Mesendoderm (in vitro differentiated cells): ENCODE results near the gene DFFB.

Experiments used
- DNase-seq: peaks from one replicate; pipeline ENCODE4 v3.0.0; 2013
- H2AK5ac ChIP-seq: 2 replicates; pipeline ENCODE4 v1.6.1; 2013; ENCODE audit warnings: low read length, inconsistent platforms
- H2BK120ac ChIP-seq: 2 replicates; pipeline ENCODE4 v1.6.1; 2013; ENCODE audit warnings: low read depth, mild to moderate bottlenecking, low read length, moderate library complexity, mixed read lengths
- H2BK15ac ChIP-seq: replicated peaks from 2 replicates; pipeline ENCODE4 v1.6.1; 2013; ENCODE audit warnings: low read depth, mild to moderate bottlenecking, moderate library complexity
- H2BK5ac ChIP-seq: 2 replicates; pipeline ENCODE4 v1.6.1; 2013; ENCODE audit warnings: low read length, inconsistent platforms
- H3K18ac ChIP-seq: 2 replicates; pipeline ENCODE4 v1.6.1; 2013; ENCODE audit warnings: mild to moderate bottlenecking, low read length, mixed read lengths
- H3K23ac ChIP-seq: one replicate; pipeline ENCODE4 v1.6.1; 2013; ENCODE audit warnings: low read length
- H3K27ac ChIP-seq: 2 replicates; pipeline ENCODE4 v1.5.1; 2013; ENCODE audit warnings: low read depth, mild to moderate bottlenecking, inconsistent platforms, low read length, moderate library complexity
- H3K27me3 ChIP-seq: 2 replicates; pipeline ENCODE4 v1.6.1; 2013; ENCODE audit warnings: low read length, control low read depth, mild to moderate bottlenecking, inconsistent platforms; ENCODE audit not compliant: insufficient read depth, poor library complexity
- H3K36me3 ChIP-seq: 2 replicates; pipeline ENCODE4 v1.6.1; 2013; ENCODE audit warnings: low read length, inconsistent platforms; ENCODE audit not compliant: control insufficient read depth, insufficient read depth
- H3K4ac ChIP-seq: one replicate; pipeline ENCODE4 v1.6.1; 2013; ENCODE audit warnings: low read depth, mild to moderate bottlenecking, low read length, moderate library complexity
- H3K4me1 ChIP-seq: 2 replicates; pipeline ENCODE4 v1.6.1; 2013; ENCODE audit warnings: low read depth, low read length, inconsistent platforms; ENCODE audit not compliant: control insufficient read depth
- H3K4me2 ChIP-seq: 2 replicates; pipeline ENCODE4 v1.6.1; 2013; ENCODE audit warnings: low read length
- H3K4me3 ChIP-seq: 2 replicates; pipeline ENCODE4 v1.5.1; 2013; ENCODE audit warnings: mild to moderate bottlenecking, low read length
- H3K56ac ChIP-seq: one replicate; pipeline ENCODE4 v1.6.1; 2013; ENCODE audit warnings: low read length
- H3K79me1 ChIP-seq: 2 replicates; pipeline ENCODE4 v1.6.1; 2013; ENCODE audit warnings: low read length, inconsistent platforms
- H3K79me2 ChIP-seq: 2 replicates; pipeline ENCODE4 v1.6.1; 2013; ENCODE audit warnings: mild to moderate bottlenecking, low read length; ENCODE audit not compliant: control insufficient read depth, insufficient read depth
- H3K9ac ChIP-seq: 2 replicates; pipeline ENCODE4 v1.6.1; 2013; ENCODE audit warnings: low read length, inconsistent platforms
- H4K5ac ChIP-seq: one replicate; pipeline ENCODE4 v1.6.1; 2013; ENCODE audit warnings: low read length
- H4K8ac ChIP-seq: one replicate; pipeline ENCODE4 v1.6.1; 2013; ENCODE audit warnings: low read depth, mild to moderate bottlenecking, control low read depth, low read length, moderate library complexity
- WGBS: extraction: QIAGEN DNeasy Blood & Tissue Kit; methylation state at CpG from one replicate; pipeline ENCODE4 v1.1.7; 2013; ENCODE audit warnings: low lambda C conversion rate, missing lambda C conversion rate; ENCODE audit not compliant: insufficient coverage; ENCODE audit errors: extremely low coverage; 5-methylcytosine and 5-hydroxymethylcytosine counted together

The DFFB gene

GRCh38 chr1:3930301-3931006, 73.2 kb downstream of the DFFB start:
- H3K18ac ChIP-seq: no peak overlapping the region
- H3K79me2 ChIP-seq: no peaks in the 10 kb centered on the region
- no peak overlapping the region for H2BK15ac ChIP-seq
- no peak overlapping the region for H2BK5ac ChIP-seq
- no peak overlapping the region for H3K56ac ChIP-seq
- WGBS: no CpG with 5 or more reads among the region's 10 CpGs
- no peak overlapping the region for H3K4me3 ChIP-seq
- H4K5ac ChIP-seq: no peak overlapping the region
- no peak overlapping the region for H3K4ac ChIP-seq
- H3K23ac ChIP-seq: no peak overlapping the region
- DNase-seq: peak; percentile 23
- H3K4me1 ChIP-seq: no peaks in the 10 kb centered on the region
- no peaks in the 10 kb centered on the region for H3K27me3 ChIP-seq
- no peak overlapping the region for H2AK5ac ChIP-seq
- H3K27ac ChIP-seq: no peak overlapping the region
- H3K36me3 ChIP-seq: no peaks in the 10 kb centered on the region
- no peak overlapping the region for H4K8ac ChIP-seq
- no peak overlapping the region for H2BK120ac ChIP-seq
- no peak overlapping the region for H3K9ac ChIP-seq
- no peak overlapping the region for H3K4me2 ChIP-seq
- H3K79me1 ChIP-seq: no peaks in the 10 kb centered on the region

GRCh38 chr1:3931007-3931912, 74.0 kb downstream of the DFFB start:
- no peak overlapping the region for H3K18ac ChIP-seq
- H3K4me1 ChIP-seq: no peaks in the 10 kb centered on the region
- H2BK15ac ChIP-seq: no peak overlapping the region
- no peak overlapping the region for H2BK5ac ChIP-seq
- no peak for DNase-seq
- no peak overlapping the region for H4K8ac ChIP-seq
- no peaks in the 10 kb centered on the region for H3K79me2 ChIP-seq
- no peaks in the 10 kb centered on the region for H3K79me1 ChIP-seq
- no peak overlapping the region for H3K4me2 ChIP-seq
- no peak overlapping the region for H4K5ac ChIP-seq
- H3K4ac ChIP-seq: no peak overlapping the region
- no CpG with 5 or more reads among the region's 17 CpGs for WGBS
- H3K23ac ChIP-seq: no peak overlapping the region
- H3K9ac ChIP-seq: no peak overlapping the region
- H3K4me3 ChIP-seq: no peak overlapping the region
- no peak overlapping the region for H3K27ac ChIP-seq
- H2AK5ac ChIP-seq: no peak overlapping the region
- no peaks in the 10 kb centered on the region for H3K36me3 ChIP-seq
- H3K27me3 ChIP-seq: no peaks in the 10 kb centered on the region
- no peak overlapping the region for H2BK120ac ChIP-seq
- H3K56ac ChIP-seq: no peak overlapping the region

GRCh38 chr1:3932156-3932919, 75.1 kb downstream of the DFFB start:
- no peak overlapping the region for H2BK15ac ChIP-seq
- no peak overlapping the region for H3K4me2 ChIP-seq
- no peaks in the 10 kb centered on the region for H3K79me1 ChIP-seq
- H3K27ac ChIP-seq: no peak overlapping the region
- H2AK5ac ChIP-seq: no peak overlapping the region
- no peak overlapping the region for H3K18ac ChIP-seq
- no peak overlapping the region for H2BK5ac ChIP-seq
- H2BK120ac ChIP-seq: no peak overlapping the region
- no peak for DNase-seq
- no peaks in the 10 kb centered on the region for H3K27me3 ChIP-seq
- no CpG with 5 or more reads among the region's 21 CpGs for WGBS
- H4K8ac ChIP-seq: no peak overlapping the region
- H3K36me3 ChIP-seq: no peaks in the 10 kb centered on the region
- H3K4me3 ChIP-seq: no peak overlapping the region
- H3K4me1 ChIP-seq: no peaks in the 10 kb centered on the region
- H3K79me2 ChIP-seq: no peaks in the 10 kb centered on the region
- H3K56ac ChIP-seq: no peak overlapping the region
- no peak overlapping the region for H3K4ac ChIP-seq
- no peak overlapping the region for H4K5ac ChIP-seq
- no peak overlapping the region for H3K23ac ChIP-seq
- no peak overlapping the region for H3K9ac ChIP-seq
